Measurements from ENCODE around the gene MYO9A. TPM values are rescaled to one million over a fixed set of nuclear protein-coding genes. Genes with fewer than 3 reads are reported as not detected.
A peak's percentile ranks its signal among the peaks of the same experiment; 100 is the strongest.

MYO9A gene
- total and polyA plus RNA-seq, 3 donors from 2014 or later: 68.9 to 126 (median 103) TPM

- intact Hi-C loops (cut with DNase I; ENCODE audit: low total_unique reads): no loop called here
- Histone ChIP-seq H3K9me3 (no peaks in the 10 kb centered on the region), H3K4me3 (no peak overlapping the region), H3K36me3 (ENCODE audit: low read depth, missing control alignments) (no peaks in the 10 kb centered on the region), H3K27ac (no peak overlapping the region), H3K27me3 (no peaks in the 10 kb centered on the region), H3K4me1 (peaks cover 24% of the 10 kb centered on the region)
- 75 to 79% methylated on average over 16 to 18 of the region's 18 CpGs for WGBS, 2 donors
- no peak for TF ChIP-seq POLR2A (IDR thresholded peaks at IDR 0.05)
- TF ChIP-seq CTCF (IDR thresholded peaks at IDR 0.05): no peak
- no peak for DNase-seq
Measured at GRCh38 chr15:71808311-71809020, 309.5 kb downstream of the MYO9A start.

GRCh38 chr15:71807691-71808091 is 310.3 kb downstream of the MYO9A start:
- Histone ChIP-seq H3K27ac (no peak overlapping the region), H3K36me3 (ENCODE audit: low read depth, missing control alignments) (no peaks in the 10 kb centered on the region), H3K4me3 (no peak overlapping the region), H3K4me1 (peaks cover 24% of the 10 kb centered on the region), H3K27me3 (no peaks in the 10 kb centered on the region), H3K9me3 (no peaks in the 10 kb centered on the region)
- no peak for DNase-seq
- TF ChIP-seq CTCF (IDR thresholded peaks at IDR 0.05): no peak
- TF ChIP-seq POLR2A (IDR thresholded peaks at IDR 0.05): no peak
- WGBS, 2 donors: 49 to 54% methylated on average over 4 of the region's 4 CpGs
- intact Hi-C loops (cut with DNase I; ENCODE audit: low total_unique reads): no loop called here

DNA sequence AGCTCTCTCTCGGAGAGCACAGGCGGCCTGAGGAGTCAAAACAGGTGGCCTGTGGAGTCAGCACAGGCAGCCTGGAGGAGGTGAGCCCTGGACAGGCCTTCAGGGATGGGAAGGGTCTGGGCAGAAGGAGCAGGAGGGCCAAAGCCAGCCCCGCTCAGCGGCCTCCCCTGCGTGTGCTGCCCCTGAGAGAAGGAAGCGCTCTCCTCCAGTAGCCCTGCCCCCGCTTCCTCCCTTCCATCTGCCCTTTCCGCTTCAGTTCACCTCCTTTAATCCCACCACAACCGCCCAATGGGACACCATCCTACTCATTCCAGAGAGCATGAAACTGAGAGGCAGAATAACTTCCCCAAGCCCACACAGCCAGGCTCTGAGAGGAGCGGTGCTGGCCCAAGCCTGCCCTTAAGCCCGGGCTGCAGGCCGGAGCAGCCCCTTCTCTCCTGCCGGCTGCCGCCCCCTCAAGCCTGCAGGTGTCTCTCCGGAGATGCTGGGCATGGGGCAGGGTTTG is 310.8 kb downstream of the MYO9A start:
- Histone ChIP-seq H3K9me3 (no peaks in the 10 kb centered on the region), H3K27ac (no peak overlapping the region), H3K4me1 (peaks cover 24% of the 10 kb centered on the region), H3K36me3 (ENCODE audit: low read depth, missing control alignments) (no peaks in the 10 kb centered on the region), H3K27me3 (no peaks in the 10 kb centered on the region), H3K4me3 (no peak overlapping the region)
- no peak for TF ChIP-seq POLR2A (IDR thresholded peaks at IDR 0.05)
- no peak for DNase-seq
- intact Hi-C loops (cut with DNase I; ENCODE audit: low total_unique reads): no loop called here
- WGBS, 2 donors: 85 to 87% methylated on average over 15 of the region's 15 CpGs

DNA sequence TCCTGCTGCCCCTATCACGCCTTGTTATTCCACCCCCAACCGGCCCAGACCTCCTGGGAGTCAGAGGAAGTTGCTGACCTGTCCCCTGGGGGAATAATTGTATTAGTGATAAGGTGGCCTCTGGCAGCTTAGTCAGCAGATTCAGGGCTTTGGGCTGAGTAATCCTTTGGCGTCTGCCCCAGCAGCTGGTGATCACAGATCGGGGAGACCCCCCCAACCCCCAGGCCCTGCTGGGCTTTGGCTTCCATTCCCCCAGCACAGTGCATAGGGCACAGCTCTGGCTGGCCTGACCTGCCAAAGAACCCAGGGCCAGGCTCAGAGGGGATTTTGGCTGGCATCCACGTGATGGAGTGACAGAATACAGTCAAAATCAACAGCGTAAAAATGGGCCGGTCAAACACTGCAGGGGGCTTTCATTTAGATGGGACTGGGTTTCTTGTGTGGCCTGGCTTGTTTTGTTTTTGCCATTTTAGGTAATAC is 311.5 kb downstream of the MYO9A start:
- 48 to 65% methylated on average over 6 to 7 of the region's 7 CpGs for WGBS, 2 donors
- Histone ChIP-seq H3K36me3 (ENCODE audit: low read depth, missing control alignments) (no peaks in the 10 kb centered on the region), H3K9me3 (no peaks in the 10 kb centered on the region), H3K4me1 (peaks cover 24% of the 10 kb centered on the region), H3K4me3 (no peak overlapping the region), H3K27ac (no peak overlapping the region), H3K27me3 (no peaks in the 10 kb centered on the region)
- TF ChIP-seq POLR2A (IDR thresholded peaks at IDR 0.05) (no peak), CTCF (IDR thresholded peaks at IDR 0.05) (no peak)
- peak; percentile 30 for DNase-seq
- intact Hi-C loops (cut with DNase I; ENCODE audit: low total_unique reads): no loop called here

DNA sequence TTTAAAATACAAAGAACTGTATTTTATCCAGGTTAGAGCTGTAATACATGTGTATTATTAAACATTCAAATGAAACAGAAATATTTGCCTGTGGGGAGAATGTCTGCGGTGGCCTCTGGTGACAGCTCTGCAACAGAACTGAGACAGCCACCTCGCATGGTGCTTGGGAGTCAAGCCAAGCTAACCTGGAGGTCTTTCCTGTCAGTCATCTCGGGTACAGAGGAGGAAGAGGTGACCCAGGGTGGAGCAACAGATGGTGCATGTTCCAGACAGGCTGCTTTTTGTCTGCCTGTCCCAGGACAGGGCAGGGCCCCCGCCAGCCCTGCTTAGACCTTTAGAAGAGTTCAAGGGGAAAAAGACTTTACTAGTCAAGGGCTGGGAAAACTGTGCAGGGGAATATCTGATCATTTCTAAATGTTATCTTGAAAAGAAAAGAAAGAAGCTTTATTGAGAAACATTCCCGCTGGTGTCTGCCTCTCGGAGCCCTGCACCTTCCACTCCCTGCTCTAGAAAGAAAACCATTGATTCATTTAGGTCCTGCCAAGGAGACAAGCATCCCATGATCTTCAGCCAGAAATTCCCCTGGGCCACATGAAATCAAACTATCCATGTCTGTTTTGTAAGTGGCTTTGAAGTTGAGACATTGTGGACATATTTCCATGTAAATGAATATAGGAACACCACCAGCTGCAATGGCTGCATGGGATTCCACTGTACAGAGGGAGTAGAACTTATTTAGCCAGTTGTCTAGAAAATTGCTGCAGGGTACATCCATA is 313.1 kb downstream of the MYO9A start:
- Histone ChIP-seq H3K4me1 (peaks cover 24% of the 10 kb centered on the region), H3K4me3 (no peak overlapping the region), H3K27me3 (no peaks in the 10 kb centered on the region), H3K9me3 (no peaks in the 10 kb centered on the region), H3K27ac (no peak overlapping the region), H3K36me3 (ENCODE audit: low read depth, missing control alignments) (no peaks in the 10 kb centered on the region)
- intact Hi-C loops (cut with DNase I; ENCODE audit: low total_unique reads): no loop called here
- WGBS, 2 donors: 58 to 60% methylated on average over 6 of the region's 6 CpGs
- peak; percentile 57 for DNase-seq
- TF ChIP-seq POLR2A (IDR thresholded peaks at IDR 0.05) (no peak), CTCF (IDR thresholded peaks at IDR 0.05) (no peak)
